PC-9 (cell line): Measurements from ENCODE around the gene NR4A3. TPM values are rescaled to one million over a fixed set of nuclear protein-coding genes. Genes with fewer than 3 reads are reported as not detected.

Experiments used
- BruUV-seq: library from RNA; stranded (reverse); fragments of 400-500 nt; replicated peaks from 2 replicates; lab custom pipeline; 2021; lab: Mats Ljungman, UMichigan
- CTCF ChIA-PET: fragments of 300-600 bp; sonication (Branson Sonifier 250); formaldehyde crosslinking; loops from one replicate; lab custom pipeline; 2022; ENCODE audit warnings: antibody characterized with exemption; lab: Charles Lee
- POLR2A ChIA-PET: fragments of 300-600 bp; sonication (Branson Sonifier 250); formaldehyde crosslinking; loops from one replicate; lab custom pipeline; 2022; ENCODE audit warnings: antibody characterized with exemption; ENCODE audit not compliant: unreplicated experiment; lab: Charles Lee
- DNase-seq, 2 experiments: peaks; one replicate each; pipeline versions ENCODE4 v3.0.0 to v3.0.0-alpha.2; 2015 to 2022; ENCODE audit warnings: mixed read lengths in 1 of 2
- H2AFZ ChIP-seq: fragments of 200-600 bp; sonication (generic); 2 replicates; pipeline ENCODE4 v1.8.1; 2017; ENCODE audit warnings: antibody characterized with exemption
- H3F3A ChIP-seq: fragments of 200-600 bp; sonication (generic); 2 replicates; pipeline ENCODE4 v1.8.1; 2017; ENCODE audit warnings: antibody characterized with exemption, mild to moderate bottlenecking, low read depth; ENCODE audit not compliant: insufficient read depth
- H3K27ac ChIP-seq: fragments of 200-600 bp; sonication (generic); 2 replicates; pipeline ENCODE4 v1.6.1; 2016; ENCODE audit warnings: mixed run types
- H3K27me3 ChIP-seq: fragments of 200-600 bp; sonication (generic); 2 replicates; pipeline ENCODE4 v1.6.1; 2016; ENCODE audit warnings: low read depth, mixed run types; ENCODE audit not compliant: insufficient read depth
- H3K36me3 ChIP-seq: fragments of 200-600 bp; sonication (generic); 2 replicates; pipeline ENCODE4 v1.6.1; 2016; ENCODE audit warnings: low read depth, mixed run types
- H3K4me1 ChIP-seq: fragments of 200-600 bp; sonication (generic); replicated peaks from 2 replicates; pipeline ENCODE4 v1.6.1; 2016; ENCODE audit warnings: mixed run types; ENCODE audit not compliant: insufficient read depth
- H3K4me2 ChIP-seq: fragments of 200-600 bp; sonication (generic); 2 replicates; pipeline ENCODE4 v1.6.1; 2017; ENCODE audit warnings: mixed run types
- H3K4me3 ChIP-seq: fragments of 200-600 bp; sonication (generic); 2 replicates; pipeline ENCODE4 v1.6.1; 2016; ENCODE audit warnings: mixed run types
- H3K79me2 ChIP-seq: fragments of 200-600 bp; sonication (generic); 2 replicates; pipeline ENCODE4 v1.6.1; 2017; ENCODE audit warnings: low read depth, mixed run types
- H3K9me2 ChIP-seq: fragments of 200-600 bp; sonication (generic); 2 replicates; pipeline ENCODE4 v1.8.1; 2017; ENCODE audit warnings: mild to moderate bottlenecking; ENCODE audit not compliant: insufficient read depth
- H3K9me3 ChIP-seq: fragments of 200-600 bp; sonication (generic); 2 replicates; pipeline ENCODE4 v1.8.1; 2016; ENCODE audit warnings: low read depth; ENCODE audit not compliant: insufficient read depth
- H4K20me1 ChIP-seq: fragments of 200-600 bp; sonication (generic); 2 replicates; pipeline ENCODE4 v1.8.1; 2017; ENCODE audit not compliant: insufficient read depth
- CTCF ChIP-seq: fragments of 200-600 bp; sonication (generic); conservative IDR thresholded peaks from 2 replicates; pipeline ENCODE4 v1.6.1; 2017; ENCODE audit warnings: mixed run types, antibody characterized with exemption, mild to moderate bottlenecking, moderate library complexity
- EZH2 ChIP-seq: fragments of 200-600 bp; sonication (generic); IDR thresholded peaks from 2 replicates; pipeline ENCODE4 v1.8.0; 2017; ENCODE audit warnings: antibody characterized with exemption, low read depth
- intact Hi-C: fragments of 100-400 bp; cut with micrococcal nuclease; formaldehyde crosslinking; loops from one replicate; pipeline ENCODE4 v1.10.0; 2022; ENCODE audit not compliant: unreplicated experiment
- total RNA-seq: library from RNA; stranded (reverse); gene quantifications from 2 replicates; pipeline ENCODE4 v1.2.3, GENCODE V29; 2021

The NR4A3 gene
- total RNA-seq, 1 experiment from 2014 or later: not detected

- CTCF ChIA-PET: no interaction called here
- Histone ChIP-seq H3K36me3 (no peaks in the 10 kb centered on the region), H2AFZ (no peak overlapping the region), H4K20me1 (no peaks in the 10 kb centered on the region), H3K79me2 (no peaks in the 10 kb centered on the region), H3K27me3 (no peaks in the 10 kb centered on the region), H3K4me1 (no peaks in the 10 kb centered on the region), H3K4me3 (no peak overlapping the region), H3K9me3 (no peaks in the 10 kb centered on the region), H3K4me2 (no peak overlapping the region), H3F3A (no peaks in the 10 kb centered on the region), H3K27ac (no peak overlapping the region), H3K9me2 (no peaks in the 10 kb centered on the region; the same call in 1 of the 2 replicates)
- TF ChIP-seq CTCF (no peak), EZH2 (no peak)
- intact Hi-C loops: no loop called here
- DNase-seq: no peak
- POLR2A ChIA-PET: no interaction called here
- BruUV-seq: no TSS peak
Measured at GRCh38 chr9:99801775-99802174, 19.9 kb upstream of the NR4A3 start.

- Histone ChIP-seq H4K20me1 (no peaks in the 10 kb centered on the region), H3K27ac (no peak overlapping the region), H2AFZ (no peak overlapping the region), H3K36me3 (no peaks in the 10 kb centered on the region), H3K4me1 (peaks cover 8% of the 10 kb centered on the region), H3K9me3 (no peaks in the 10 kb centered on the region), H3F3A (no peaks in the 10 kb centered on the region), H3K4me2 (no peak overlapping the region), H3K27me3 (no peaks in the 10 kb centered on the region), H3K4me3 (no peak overlapping the region), H3K79me2 (no peaks in the 10 kb centered on the region), H3K9me2 (no peaks in the 10 kb centered on the region; the same call in 1 of the 2 replicates)
- no peak for DNase-seq
- ChIA-PET CTCF (no interaction called here), POLR2A (no interaction called here)
- TF ChIP-seq CTCF: no peak
- TF ChIP-seq EZH2: no peak
- BruUV-seq: no TSS peak
- intact Hi-C loops: no loop called here
Measured at GRCh38 chr9:99803694-99804093, 18.0 kb upstream of the NR4A3 start.

- POLR2A ChIA-PET: no interaction called here
- CTCF ChIA-PET: no interaction called here
Measured at GRCh38 chr9:99807276-99807852, 14.3 kb upstream of the NR4A3 start.

More at GRCh38 chr9:99807276-99807852, 14.3 kb upstream of the NR4A3 start:
- TF ChIP-seq CTCF (peak; percentile 87), EZH2 (no peak)
- intact Hi-C loops: loop anchor here (5.0 kb wide), 5 partner anchors 205 to 790 kb away; no protein-coding TSS in a partner anchor
- H3K4me1 ChIP-seq: peaks cover 15% of the 10 kb centered on the region
- H3K36me3 ChIP-seq: no peaks in the 10 kb centered on the region
- H2AFZ ChIP-seq: peak overlapping the region; percentile 23; the same call in 1 of the 2 replicates
- no peaks in the 10 kb centered on the region for H3K27me3 ChIP-seq
- no peak overlapping the region for H3K27ac ChIP-seq
- H3K4me2 ChIP-seq: peak overlapping the region; percentile 55
- H4K20me1 ChIP-seq: no peaks in the 10 kb centered on the region
- peak; percentile 65 to 73 for DNase-seq
- no TSS peak for BruUV-seq
- H3K9me3 ChIP-seq: no peaks in the 10 kb centered on the region
- no peaks in the 10 kb centered on the region for H3K9me2 ChIP-seq
- H3K4me3 ChIP-seq: no peak overlapping the region
- H3F3A ChIP-seq: no peaks in the 10 kb centered on the region
- no peaks in the 10 kb centered on the region for H3K79me2 ChIP-seq
